ENCODE data around the gene GID8.

Gene GID8

DNA sequence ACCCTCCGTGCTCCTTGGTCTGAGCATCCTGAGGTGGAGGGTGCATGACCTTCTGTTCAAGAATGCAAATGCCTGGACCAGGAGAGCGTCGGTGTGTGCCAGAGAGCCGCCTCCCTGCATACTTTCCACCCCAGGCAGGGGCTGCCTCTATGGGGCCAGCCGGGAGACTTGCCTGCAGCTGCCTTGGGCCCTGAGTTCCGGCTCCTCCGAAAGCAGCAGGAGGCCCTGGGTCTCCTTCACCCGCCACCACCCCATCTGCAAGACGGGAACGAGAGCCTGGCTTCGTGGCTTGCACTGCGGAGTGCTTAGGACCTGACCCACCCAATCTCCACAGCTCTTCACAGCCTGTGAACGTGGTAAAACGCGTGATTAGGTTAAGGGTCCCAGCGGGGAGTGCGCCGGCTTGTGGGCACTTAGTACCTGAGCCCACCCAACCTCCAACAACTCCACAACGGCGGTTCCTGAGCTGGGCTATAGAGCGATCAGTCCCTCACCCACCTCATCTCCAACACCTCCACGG is 52.4 kb downstream of the GID8 start:
- DNase-seq, result no peak

DNA sequence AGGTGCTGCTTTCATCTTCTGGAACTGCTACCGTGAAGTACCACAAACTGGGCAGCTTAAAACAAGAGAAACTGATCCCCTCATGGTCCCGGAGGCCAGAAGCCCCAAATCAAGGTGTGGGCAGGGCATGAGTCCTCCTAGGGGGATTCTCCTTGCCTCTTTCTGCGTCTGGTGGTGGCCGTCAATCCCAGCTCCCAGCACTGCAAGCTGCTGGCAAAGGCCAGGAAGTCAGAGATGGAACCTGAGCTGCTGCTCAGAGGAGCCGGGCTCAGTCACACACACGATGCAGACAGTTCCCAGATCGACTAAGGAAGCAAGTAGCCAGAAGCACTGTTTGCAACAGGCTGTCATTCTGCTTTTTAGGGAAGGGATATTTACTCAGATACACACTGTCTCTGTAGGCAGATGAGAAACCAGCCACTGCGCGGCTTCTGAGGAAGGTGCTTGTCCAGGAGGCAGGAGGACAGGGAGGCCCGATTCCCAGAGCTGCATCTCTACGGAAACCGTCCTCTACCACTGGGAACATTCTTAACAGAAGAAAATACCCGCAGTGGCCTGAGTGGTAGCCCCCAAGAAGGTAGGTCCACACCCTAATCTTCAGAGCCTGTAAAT is 53.4 kb downstream of the GID8 start:
- DNase-seq, result no peak

DNA sequence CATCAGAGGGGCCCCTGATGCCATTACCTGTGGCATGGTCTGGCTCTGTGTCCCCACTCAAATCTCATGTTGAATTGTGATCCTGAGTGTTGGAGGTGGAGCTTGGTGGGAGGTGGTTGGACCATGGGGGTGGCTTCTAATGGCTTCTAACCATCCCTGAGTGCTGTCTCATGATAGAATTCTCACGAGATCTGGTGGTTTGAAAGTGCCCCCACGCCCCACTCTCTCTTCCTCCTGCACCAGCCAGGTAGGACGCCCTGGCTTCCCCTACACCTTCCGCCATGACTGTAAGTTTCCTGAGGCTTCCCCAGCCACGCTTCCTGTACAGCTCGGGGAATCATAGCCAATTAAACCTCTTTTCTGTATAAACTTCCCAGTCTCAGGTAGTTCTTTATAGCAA is 53.9 kb downstream of the GID8 start:
- no peak for DNase-seq

DNA sequence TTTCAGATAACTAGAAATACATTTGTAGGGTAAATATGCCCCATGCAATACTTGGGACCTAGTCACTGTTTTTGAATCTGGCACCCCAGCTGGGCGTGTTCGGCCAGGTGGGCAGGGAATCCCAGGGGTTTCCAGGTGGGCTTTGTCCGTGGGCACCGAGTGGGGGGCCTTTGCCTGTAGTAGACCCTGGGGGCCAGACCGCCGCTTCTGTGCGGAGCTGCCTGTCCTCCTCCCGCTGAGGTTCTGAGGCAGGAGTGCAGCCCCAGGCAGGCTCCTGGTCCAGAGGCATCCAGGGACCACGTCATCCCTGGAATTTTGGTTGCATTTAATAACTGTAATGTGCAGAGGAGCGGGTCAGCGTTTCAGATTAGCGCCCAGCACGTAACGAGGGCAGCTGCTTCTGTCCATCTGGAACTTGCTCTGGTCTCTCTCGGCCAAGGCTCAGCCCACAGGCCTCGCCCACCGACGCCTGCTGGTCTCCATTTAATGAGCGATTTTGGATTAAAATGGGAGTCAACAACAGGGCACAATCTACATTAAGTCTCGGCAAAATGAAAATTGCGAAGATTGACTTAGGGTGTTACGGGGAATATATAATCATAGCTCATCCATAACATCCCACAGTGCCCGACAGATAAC is 56.0 kb downstream of the GID8 start:
- no peak for DNase-seq

DNA sequence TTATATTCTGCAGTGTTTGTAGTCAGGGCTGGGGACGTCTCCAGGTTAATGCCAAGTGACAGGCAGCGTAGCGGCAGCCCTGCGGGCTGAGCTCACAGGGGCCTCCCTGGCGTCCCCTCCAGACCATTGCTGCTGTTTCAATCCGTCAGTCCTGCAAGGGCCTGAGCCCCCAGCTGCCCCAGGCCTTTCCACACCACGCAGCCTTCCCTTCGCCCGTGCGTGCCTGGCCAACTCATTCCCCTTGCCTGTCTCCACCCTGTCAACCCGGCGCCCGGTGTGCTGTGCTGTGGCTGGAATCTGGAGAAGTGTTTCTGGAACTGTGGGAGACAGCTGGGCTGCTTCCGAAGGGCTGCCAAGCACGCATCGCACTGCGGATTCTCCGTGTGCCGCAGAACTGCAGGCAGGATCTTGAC is 56.9 kb downstream of the GID8 start:
- DNase-seq, result no peak

DNA sequence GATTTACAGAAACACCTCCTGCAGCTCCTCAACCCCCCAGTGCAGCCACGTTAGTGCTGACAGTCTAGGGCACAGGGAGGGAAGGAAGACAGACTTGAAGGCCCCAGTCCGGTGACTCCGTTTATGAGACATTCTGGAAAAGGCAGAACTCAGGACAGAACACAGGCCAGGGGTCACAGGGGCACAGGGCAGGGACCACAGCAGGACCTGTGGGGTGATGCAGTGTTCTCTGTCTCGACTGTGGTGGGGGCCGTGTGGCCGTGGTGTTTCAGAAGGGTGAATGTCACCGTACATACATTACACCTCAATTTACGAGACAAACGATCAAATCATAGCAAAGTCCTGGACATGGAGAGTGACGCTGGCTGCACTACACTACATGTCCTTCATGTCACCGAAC is 57.5 kb downstream of the GID8 start:
- no peak for DNase-seq

DNA sequence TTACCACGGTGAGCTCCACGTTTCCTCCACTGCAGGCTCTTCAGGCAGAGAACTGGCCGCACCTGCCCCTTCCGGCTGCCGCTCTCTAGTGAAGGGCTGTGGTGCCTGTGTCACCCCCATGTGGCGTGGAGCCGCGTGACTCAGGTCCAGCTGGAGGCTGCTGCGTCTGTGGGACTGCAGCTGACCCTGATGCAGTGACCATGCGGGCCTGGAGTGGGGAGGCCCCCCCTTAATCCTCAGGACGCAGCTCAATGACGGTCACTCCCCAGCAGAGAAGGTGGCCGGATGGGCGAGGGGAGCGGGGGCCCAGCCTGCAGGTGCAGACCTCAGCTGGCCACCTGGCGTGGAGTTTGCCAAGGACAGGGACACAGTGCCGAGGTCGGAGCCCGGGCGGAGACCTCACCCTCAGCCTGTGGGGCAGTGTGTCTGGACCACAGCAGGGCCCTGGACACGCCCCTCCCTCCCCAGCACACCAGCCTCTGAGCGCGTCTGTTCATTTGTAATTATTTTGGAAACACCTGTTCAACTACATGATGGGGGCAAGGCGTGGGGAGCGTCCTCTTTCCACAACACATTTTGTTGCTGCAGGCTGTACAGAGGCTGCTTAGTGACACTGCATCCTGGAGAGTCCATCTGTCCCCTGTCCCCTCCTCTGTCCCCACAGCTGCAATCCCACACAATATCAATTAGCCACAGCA is 58.1 kb downstream of the GID8 start:
- no peak for DNase-seq

DNA sequence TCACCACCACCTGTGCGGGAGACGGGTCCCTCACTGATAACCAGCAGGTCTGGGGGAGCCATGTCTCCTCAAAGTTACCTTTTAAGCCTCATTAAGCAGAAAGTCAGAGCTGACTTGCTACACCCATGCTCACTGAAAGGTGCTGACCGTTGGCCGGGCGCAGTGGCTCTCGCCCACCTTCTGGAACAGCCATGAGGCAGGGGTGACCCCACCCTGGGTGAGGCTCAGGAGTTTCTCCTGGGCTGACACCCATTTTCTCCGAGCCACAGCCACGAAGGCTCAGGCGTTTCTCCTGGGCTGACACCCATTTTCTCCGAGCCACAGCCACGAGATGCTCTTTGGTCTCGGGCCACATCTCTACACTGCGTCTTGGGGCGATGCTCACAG is 58.6 kb downstream of the GID8 start:
- no peak for DNase-seq

DNA sequence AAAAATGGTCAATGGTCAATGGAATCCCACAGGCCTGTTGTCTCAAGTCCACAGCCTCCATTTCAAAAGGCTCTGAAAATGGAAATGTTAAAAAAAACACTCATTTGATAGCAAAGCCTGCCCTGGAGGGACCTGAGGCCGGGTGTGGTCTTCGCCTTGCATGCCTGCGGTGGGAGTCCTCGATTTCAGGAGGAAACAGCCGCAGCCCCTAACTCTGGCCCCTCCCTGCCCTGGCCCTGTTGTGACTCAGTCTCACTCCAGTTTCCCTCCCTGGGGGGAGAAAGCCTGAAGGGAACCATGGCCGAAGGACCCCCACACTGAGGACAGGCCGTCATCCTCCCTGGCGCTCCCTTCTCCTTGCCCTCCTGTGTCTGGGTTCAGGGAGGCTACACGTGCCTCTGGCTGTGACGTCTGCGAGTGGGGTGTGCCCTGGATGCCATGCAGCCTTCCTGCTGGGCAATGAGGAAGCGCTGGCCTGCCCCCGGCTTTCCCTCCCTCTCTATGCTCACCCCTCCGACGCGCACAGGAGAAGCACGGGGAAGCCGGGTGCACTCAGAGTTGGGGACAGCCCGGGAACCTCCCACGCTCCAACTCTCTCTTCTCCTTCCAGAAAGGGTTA is 59.6 kb downstream of the GID8 start:
- DNase-seq, result no peak
